ENCODE data around the gene ERC2.

ERC2 gene

GRCh38 chr3:55486857-55487380 lies 981.3 kb downstream of the ERC2 start, which contains the start of gene WNT5A (continued):
- TF ChIP-seq ZNF19 (tag by site-specific recombination; IDR thresholded peaks at IDR 0.05; ENCODE audit: low read depth) (no peak), KLF8 (tag by site-specific recombination; IDR thresholded peaks at IDR 0.05) (no peak), YY1 (tag by site-specific recombination; IDR thresholded peaks at IDR 0.05) (0 out of 2 replicates have a peak, but pooled peaks have one; percentile 33), SP3 (tag by site-specific recombination; IDR thresholded peaks at IDR 0.05) (no peak), BCL6B (tag by site-specific recombination; IDR thresholded peaks at IDR 0.05) (no peak), ZNF221 (tag by site-specific recombination; IDR thresholded peaks at IDR 0.05; ENCODE audit: borderline replicate concordance) (no peak), YY2 (tag by site-specific recombination; IDR thresholded peaks at IDR 0.05) (no peak), ZNF785 (tag by site-specific recombination; IDR thresholded peaks at IDR 0.05) (no peak), BCL11A (tag by site-specific recombination; IDR thresholded peaks at IDR 0.05; ENCODE audit: low read depth) (no peak), ZNF223 (tag by site-specific recombination; IDR thresholded peaks at IDR 0.05) (no peak), ZNF121 (tag by site-specific recombination; IDR thresholded peaks at IDR 0.05) (no peak), TSHZ1 (tag by site-specific recombination; IDR thresholded peaks at IDR 0.05; ENCODE audit: borderline replicate concordance) (no peak), SP7 (tag by site-specific recombination; IDR thresholded peaks at IDR 0.05) (peak; percentile 43; the same call in 1 of the 2 replicates), ZNF398 (tag by site-specific recombination; IDR thresholded peaks at IDR 0.05) (peak; percentile 67), ATF2 (tag by site-specific recombination; IDR thresholded peaks at IDR 0.05; ENCODE audit: low read depth) (no peak), ZNF366 (tag by site-specific recombination; conservative IDR thresholded peaks at IDR 0.05) (peak; percentile 54), HIC1 (tag by site-specific recombination; IDR thresholded peaks at IDR 0.05) (0 out of 2 replicates have a peak, but pooled peaks have one; percentile 19), ZNF335 (tag by site-specific recombination; conservative IDR thresholded peaks at IDR 0.05) (peak; percentile 87), KLF1 (tag by site-specific recombination; IDR thresholded peaks at IDR 0.05) (no peak), HOXC10 (CRISPR knock-in tag; IDR thresholded peaks at IDR 0.05) (no peak), ZNF704 (tag by site-specific recombination; IDR thresholded peaks at IDR 0.05) (no peak), ZBTB8A (tag by site-specific recombination; IDR thresholded peaks at IDR 0.05) (peak; percentile 97), ZNF202 (tag by site-specific recombination; IDR thresholded peaks at IDR 0.05; ENCODE audit: borderline replicate concordance) (no peak), ZNF362 (tag by site-specific recombination; IDR thresholded peaks at IDR 0.05) (no peak), ZBTB48 (tag by site-specific recombination; IDR thresholded peaks at IDR 0.05) (peak; percentile 48; the same call in 1 of the 2 replicates), GLIS1 (tag by site-specific recombination; IDR thresholded peaks at IDR 0.05) (no peak), MEIS1 (CRISPR knock-in tag; IDR thresholded peaks at IDR 0.05; ENCODE audit: borderline replicate concordance) (no peak), ZNF214 (tag by site-specific recombination; IDR thresholded peaks at IDR 0.05; ENCODE audit: borderline replicate concordance) (no peak)

All from HEK293 (cell line).